Heart right ventricle (tissue), 16 donors: ENCODE measurements around the gene IGSF8. TPM values are rescaled to one million over a fixed set of nuclear protein-coding genes. Genes with fewer than 3 reads are reported as not detected.
A peak's percentile ranks its signal among the peaks of the same experiment; 100 is the strongest.

Experiments used
- ATAC-seq, 8 donors: fragments of 200-7000 bp; cut with Tn5 transposase; one replicate each; pipeline ENCODE4 v1.9.1; 2020; ENCODE audit warnings: mild to moderate bottlenecking in 8 of 8, moderate library complexity in 8 of 8, moderate number of reproducible peaks in 1 of 8
- DNase-seq, 2 donors: peaks; one replicate each; pipeline ENCODE4 v3.0.0-alpha.2; 2020
- H3K27ac ChIP-seq, 10 donors: fragments of 200-600 bp; sonication (generic) in 2 of 10; one replicate each; pipeline versions ENCODE4 v1.5.0 to v1.8.0; 2020 to 2022; ENCODE audit warnings: mild to moderate bottlenecking in 3 of 10
- H3K27me3 ChIP-seq, 7 donors: fragments of 200-600 bp; one replicate each; pipeline ENCODE4 v1.8.0; 2021 to 2022; ENCODE audit warnings: mild to moderate bottlenecking in 2 of 7
- H3K36me3 ChIP-seq, 9 donors: fragments of 200-600 bp; sonication (generic) in 1 of 9; one replicate each; pipeline versions ENCODE4 v1.5.0 to v1.8.0; 2020 to 2022; ENCODE audit warnings: mild to moderate bottlenecking in 2 of 9
- H3K4me1 ChIP-seq, 9 donors: fragments of 200-600 bp; sonication (generic) in 1 of 9; one replicate each; pipeline versions ENCODE4 v1.5.0 to v1.8.0; 2020 to 2022; ENCODE audit warnings: mild to moderate bottlenecking in 4 of 9
- H3K4me3 ChIP-seq, 10 donors: fragments of 200-600 bp; sonication (generic) in 2 of 10; one replicate each; pipeline versions ENCODE4 v1.5.0 to v1.8.0; 2020 to 2022; ENCODE audit warnings: mild to moderate bottlenecking in 7 of 10, moderate library complexity in 2 of 10
- H3K9me3 ChIP-seq, 11 donors: fragments of 200-600 bp in 10 of 11; sonication (generic) in 2 of 11; one replicate each; pipeline versions ENCODE4 v1.5.0 to v1.8.0; 2013 to 2022; ENCODE audit warnings: mild to moderate bottlenecking in 2 of 11, control low read depth in 1 of 11, moderate library complexity in 1 of 11
- CTCF ChIP-seq, 9 donors: fragments of 200-600 bp; sonication (generic) in 2 of 9; IDR thresholded peaks; one replicate each; pipeline versions ENCODE4 v1.5.0 to v1.8.0; 2021 to 2022; ENCODE audit warnings: antibody characterized with exemption in 9 of 9, mild to moderate bottlenecking in 5 of 9, moderate library complexity in 1 of 9
- WGBS, 2 donors: extraction: QIAGEN DNeasy Blood & Tissue Kit; methylation state at CpG; one replicate each; pipeline ENCODE4 v1.1.7; 2013; ENCODE audit warnings: inconsistent platforms in 1 of 2; 5-methylcytosine and 5-hydroxymethylcytosine counted together
- intact Hi-C, 10 donors: fragments of 100-400 bp; cut with DNase I; formaldehyde crosslinking; loops; one replicate each; pipeline versions ENCODE4 v1.11.1 to v1.14.2; 2022
- polyA plus RNA-seq, 2 donors: library from polyadenylated mRNA; stranded (reverse); fragments of 200-250 nt; gene quantifications; one replicate each; pipeline ENCODE4 v1.2.3, GENCODE V29; 2013
- total RNA-seq, 10 donors: library from RNA; stranded (reverse); fragmentation: NEBNext Ultra II Directional in 3 of 10; extraction: Animal tissue kit (Norgen Biotek cat#: 25700) in 3 of 10; gene quantifications; one replicate each; pipeline versions ENCODE4 v1.2.1 to v1.2.4, GENCODE V29; 2021 to 2023
- donor health status: Arrhythmogenic right ventricular cardiomyopathy.
- donor health status: ischemic (EF 13 %, LVEDD 7.1; RV severe dilation, severe dysfunction).
- donor health status: healthy with polysubstance abuse.
- donor health status: DM: no; HTN: yes; CAD: no.
- donor health status: DM: no; HTN: no; CAD: no.
- donor health status: ischemic (EF 25% LVEDD 6.9; RV normal size, moderate dysfunction).
- donor health status: ischemic (EF 25% LVEDD 5.7; RV mildly dilated, moderate dysfunction).
- donor health status: healthy.
- donor health status: DM: yes; HTN: yes; CAD: no.
- donor health status: Ischemic cardiomyopathy.
- donor health status: ischemic (EF 35%, LVEDD 5.7; RV mildly dilated, moderate dysfunction).
- donor health status: nonischemic (EF 11% LVEDD 7.7; RV severe dilation, severe dysfunction).
- donor health status: DM: yes; HTN: yes; CAD: no.
- donor health status: PGD.
- donor health status: ischemic (EF 29% LVEDD 5.4; RV normal size, mild dysfunction).
- donor health status: nonischemic (EF 23%, LVEDD 6.1; RV moderate dilation, normal function).

IGSF8 gene
- total and polyA plus RNA-seq, 12 donors = 13.4 to 42.2 (median 20.6) TPM

GRCh38 chr1:160087118-160087662, 11.2 kb downstream of the IGSF8 start:
- peaks cover 0 to 28% (median 23%) of the 10 kb centered on the region in 7 donors for H3K27me3 ChIP-seq
- peaks cover 0 to 30% (median 11%) of the 10 kb centered on the region in 9 donors for H3K36me3 ChIP-seq
- intact Hi-C loops = loop anchor here in 1 of 10 donors (10.0 kb wide), 1 partner anchor 288 kb away; no protein-coding TSS in a partner anchor
- DNase-seq = no peak
- H3K27ac ChIP-seq = peak overlapping the region in 3 of 10 donors; percentile 69 to 71 (median 70)
- no peak for ATAC-seq
- peaks cover 0 to 11% (median 5%) of the 10 kb centered on the region in 9 donors for H3K4me1 ChIP-seq
- no peak overlapping the region for H3K4me3 ChIP-seq
- no peaks in the 10 kb centered on the region for H3K9me3 ChIP-seq
- WGBS, 2 donors = 94% methylated on average over 11 to 12 of the region's 12 CpGs
- TF ChIP-seq CTCF (IDR thresholded peaks at IDR 0.05) = no peak

DNA sequence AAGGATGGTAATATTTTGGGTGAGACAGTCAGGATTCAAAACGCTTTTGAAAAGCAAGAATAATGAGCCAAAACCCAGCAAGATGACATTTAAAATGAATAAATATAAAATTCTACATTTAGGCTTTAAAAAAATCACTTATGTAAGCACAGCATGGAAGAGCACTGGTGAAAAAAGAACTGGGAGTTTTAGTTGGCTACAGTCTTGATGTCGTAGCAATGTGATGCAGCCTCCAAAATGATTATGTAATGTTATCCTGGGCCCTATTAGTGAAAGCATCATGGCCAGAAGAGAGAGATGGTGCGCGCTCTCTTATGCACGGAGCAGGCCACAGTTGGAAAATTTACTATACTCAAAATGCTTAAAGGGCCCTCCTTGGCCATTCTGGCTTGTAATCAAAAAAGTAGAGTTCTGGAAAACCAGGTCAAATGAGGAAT, 11.9 kb downstream of the IGSF8 start:
- peaks cover 0 to 11% (median 6%) of the 10 kb centered on the region in 9 donors for H3K4me1 ChIP-seq
- peak in 6 of 8 donors; percentile 23 to 71 (median 44) for ATAC-seq
- H3K9me3 ChIP-seq = no peaks in the 10 kb centered on the region
- intact Hi-C loops = loop anchor here in 1 of 10 donors (10.0 kb wide), 1 partner anchor 288 kb away; no protein-coding TSS in a partner anchor
- peaks cover 0 to 23% (median 5%) of the 10 kb centered on the region in 9 donors for H3K36me3 ChIP-seq
- DNase-seq = no peak
- peak overlapping the region in 5 of 10 donors; percentile 42 to 71 (median 69) for H3K27ac ChIP-seq
- no peak for TF ChIP-seq CTCF (IDR thresholded peaks at IDR 0.05)
- 75 to 78% methylated on average over 5 of the region's 5 CpGs for WGBS, 2 donors
- peaks cover 0 to 35% (median 30%) of the 10 kb centered on the region in 7 donors for H3K27me3 ChIP-seq
- no peak overlapping the region for H3K4me3 ChIP-seq

DNA sequence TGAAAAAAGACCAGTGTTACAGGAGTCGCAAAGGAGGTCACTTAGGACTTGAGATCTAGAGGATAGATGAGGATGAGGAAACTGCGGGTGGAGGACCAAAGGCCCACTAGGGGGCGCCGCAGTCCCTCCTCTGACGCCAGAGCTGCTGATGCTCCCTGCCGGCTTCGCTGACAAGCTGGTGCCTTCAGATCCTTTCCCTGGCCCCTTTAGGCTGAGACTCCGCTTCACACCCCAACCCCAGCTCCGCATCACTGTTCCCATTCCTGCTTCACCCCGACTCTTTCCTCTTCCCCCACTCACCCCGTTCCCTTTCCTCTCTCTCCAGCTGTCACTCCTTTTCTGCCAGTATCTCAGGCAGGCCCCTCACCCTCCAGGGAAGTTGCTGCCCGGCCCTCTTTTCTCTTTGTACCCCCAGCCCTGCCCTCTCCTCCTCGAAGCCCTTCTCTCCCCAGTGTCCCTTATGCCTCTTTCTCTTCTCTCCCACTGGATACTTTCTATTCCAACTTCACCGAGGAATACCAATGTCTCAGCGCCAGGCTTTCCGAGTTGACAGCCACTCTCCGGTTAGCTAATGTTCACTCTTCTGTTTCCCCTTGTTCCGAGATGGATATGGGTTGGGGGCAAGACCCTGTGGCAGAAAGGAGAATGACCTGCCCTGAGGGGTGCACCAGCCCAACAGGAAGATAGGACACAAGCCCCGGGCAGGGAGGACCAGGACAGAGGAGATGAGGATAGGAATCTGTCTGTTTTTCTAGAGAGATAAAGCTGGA, 12.5 kb downstream of the IGSF8 start:
- Histone ChIP-seq H3K36me3 (peaks cover 0 to 17% (median 2%) of the 10 kb centered on the region in 9 donors), H3K9me3 (no peaks in the 10 kb centered on the region), H3K27me3 (peaks cover 0 to 41% (median 36%) of the 10 kb centered on the region in 7 donors), H3K27ac (peak overlapping the region in 5 of 10 donors; percentile 42 to 71 (median 69)), H3K4me1 (peaks cover 0 to 11% (median 7%) of the 10 kb centered on the region in 9 donors), H3K4me3 (no peak overlapping the region)
- TF ChIP-seq CTCF (IDR thresholded peaks at IDR 0.05) = peak; percentile 75 to 92 (median 85)
- intact Hi-C loops = loop anchor here in 1 of 10 donors (10.0 kb wide), 1 partner anchor 289 kb away; no protein-coding TSS in a partner anchor
- ATAC-seq (peak; percentile 59 to 87 (median 75)), DNase-seq (peak; percentile 76 to 84)
- WGBS, 2 donors = 46 to 50% methylated on average over 19 of the region's 19 CpGs

DNA sequence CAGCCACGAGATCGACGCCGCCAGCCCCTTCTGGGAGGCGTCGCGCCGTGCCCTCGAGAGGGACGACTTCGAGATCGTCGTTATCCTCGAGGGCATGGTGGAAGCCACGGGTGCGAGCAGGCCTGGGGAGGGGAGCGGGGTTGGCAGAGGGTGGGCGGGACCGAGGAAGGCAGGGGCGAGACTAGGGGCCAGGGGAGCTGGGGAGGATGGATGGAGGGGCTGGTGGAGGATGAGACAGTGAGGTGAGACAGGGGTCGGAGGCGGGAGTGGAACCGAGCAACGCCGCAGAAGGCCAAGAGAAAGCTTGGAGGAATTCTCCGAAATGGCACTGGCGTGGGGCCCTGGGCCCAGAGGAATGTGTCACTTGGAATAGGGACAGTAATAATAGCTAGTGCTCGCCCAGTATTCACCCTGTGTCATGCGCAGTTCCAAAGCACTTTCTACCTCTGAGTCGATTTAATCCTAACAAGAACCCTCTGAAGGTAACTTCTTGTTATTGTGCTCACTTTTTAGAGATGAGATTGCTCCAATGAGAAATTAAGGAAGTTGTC, 13.6 kb downstream of the IGSF8 start:
- intact Hi-C loops = loop anchor here in 6 of 10 donors (5.0 to 10.0 kb wide), 2 partner anchors 38 to 290 kb away; no protein-coding TSS in a partner anchor

More for the DNA sequence above, 13.6 kb downstream of the IGSF8 start:
- H3K27me3 ChIP-seq = peaks cover 0 to 52% (median 47%) of the 10 kb centered on the region in 7 donors
- H3K36me3 ChIP-seq = peaks cover 0 to 11% (median 0%) of the 10 kb centered on the region in 9 donors
- no peak for DNase-seq
- H3K9me3 ChIP-seq = no peaks in the 10 kb centered on the region
- no peak for TF ChIP-seq CTCF (IDR thresholded peaks at IDR 0.05)
- H3K27ac ChIP-seq = no peak overlapping the region
- peaks cover 0 to 11% (median 7%) of the 10 kb centered on the region in 9 donors for H3K4me1 ChIP-seq
- WGBS, 2 donors = 73 to 77% methylated on average over 30 of the region's 30 CpGs
- H3K4me3 ChIP-seq = no peak overlapping the region
- peak in 4 of 8 donors; percentile 2 to 18 (median 8) for ATAC-seq
